ENCODE results near the gene PCARE. TPM values are rescaled to one million over a fixed set of nuclear protein-coding genes. Genes with fewer than 3 reads are reported as not detected.

PCARE gene
- total RNA-seq, 1 experiment from 2014 or later: not detected

GRCh38 chr2:29084554-29084953, 10.2 kb upstream of the PCARE start:
- H3K4me3 ChIP-seq (ENCODE audit: low read depth in 2 of 2, low read length in 2 of 2): no peak overlapping the region
- POLR2A ChIA-PET: no interaction called here

GRCh38 chr2:29082804-29083495, 8.6 kb upstream of the PCARE start:
- ChIA-PET POLR2A (interaction anchor here (0.7 kb wide), 4 partner anchors 16 to 161 kb away, joined by 3 to 7 read pairs (median 5); no protein-coding TSS in a partner anchor), CTCF (no interaction called here)
- TF ChIP-seq SIN3A (IDR thresholded peaks at IDR 0.05; ENCODE audit: borderline replicate concordance, insufficient read depth, low read depth, low read length): no peak
- TF ChIP-seq TCF7L2 (IDR thresholded peaks at IDR 0.05; ENCODE audit: low read depth, low read length): no peak
- TF ChIP-seq CTCF (IDR thresholded peaks at IDR 0.05): no peak
- TF ChIP-seq POLR2AphosphoS5 (IDR thresholded peaks at IDR 0.05; ENCODE audit: low read depth, low read length): no peak
- TF ChIP-seq REST (IDR thresholded peaks at IDR 0.05; ENCODE audit: insufficient read depth in 1 of 2, low read depth in 2 of 2, low read length in 1 of 2): no peak
- DNase-seq (ENCODE audit: low read depth, low spot score) (no peak), ATAC-seq (no peak)
- no peaks in the 10 kb centered on the region for H3K36me3 ChIP-seq (ENCODE audit: control insufficient read depth, insufficient read depth, low read length)
- H3K4me3 ChIP-seq (ENCODE audit: low read depth in 2 of 2, low read length in 2 of 2): no peak overlapping the region
- no peak overlapping the region for H3K27ac ChIP-seq (ENCODE audit: low read length)
- H3K4me1 ChIP-seq (ENCODE audit: control insufficient read depth, insufficient read depth, low read length): no peaks in the 10 kb centered on the region
- no peaks in the 10 kb centered on the region for H3K27me3 ChIP-seq (ENCODE audit: control insufficient read depth, insufficient read depth, low read length)
- in situ Hi-C loops (cut with HindIII; ENCODE audit: low pct_unique_long_range_greater_than_20kb, low sequenced_read_pairs) (no loop called here), intact Hi-C loops (cut with micrococcal nuclease; ENCODE audit: unreplicated experiment) (no loop called here)
- peaks cover 5% of the 10 kb centered on the region; the same call in 1 of the 2 replicates for H3K9me3 ChIP-seq (ENCODE audit: control insufficient read depth, insufficient read depth, low read depth, low read length)
- BruUV-seq (replicated peaks): no TSS peak

More at GRCh38 chr2:29084554-29084953, 10.2 kb upstream of the PCARE start:
- TF ChIP-seq REST (IDR thresholded peaks at IDR 0.05; ENCODE audit: insufficient read depth in 1 of 2, low read depth in 2 of 2, low read length in 1 of 2): no peak
- TF ChIP-seq SIN3A (IDR thresholded peaks at IDR 0.05; ENCODE audit: borderline replicate concordance, insufficient read depth, low read depth, low read length): no peak
- TF ChIP-seq POLR2AphosphoS5 (IDR thresholded peaks at IDR 0.05; ENCODE audit: low read depth, low read length): no peak
- TF ChIP-seq TCF7L2 (IDR thresholded peaks at IDR 0.05; ENCODE audit: low read depth, low read length): no peak
- no peak for TF ChIP-seq CTCF (IDR thresholded peaks at IDR 0.05)
- H3K27me3 ChIP-seq (ENCODE audit: control insufficient read depth, insufficient read depth, low read length): no peaks in the 10 kb centered on the region
- no peak overlapping the region for H3K27ac ChIP-seq (ENCODE audit: low read length)
- no peaks in the 10 kb centered on the region for H3K36me3 ChIP-seq (ENCODE audit: control insufficient read depth, insufficient read depth, low read length)
- CTCF ChIA-PET: no interaction called here
- in situ Hi-C loops (cut with HindIII; ENCODE audit: low pct_unique_long_range_greater_than_20kb, low sequenced_read_pairs) (no loop called here), intact Hi-C loops (cut with micrococcal nuclease; ENCODE audit: unreplicated experiment) (no loop called here)
- peaks cover under 1% of the 10 kb centered on the region; the same call in 1 of the 2 replicates for H3K9me3 ChIP-seq (ENCODE audit: control insufficient read depth, insufficient read depth, low read depth, low read length)
- no TSS peak for BruUV-seq (replicated peaks)
- H3K4me1 ChIP-seq (ENCODE audit: control insufficient read depth, insufficient read depth, low read length): no peaks in the 10 kb centered on the region
- DNase-seq (ENCODE audit: low read depth, low spot score) (no peak), ATAC-seq (no peak)
